ENCODE data around the gene ADAM30.

Gene ADAM30

DNA sequence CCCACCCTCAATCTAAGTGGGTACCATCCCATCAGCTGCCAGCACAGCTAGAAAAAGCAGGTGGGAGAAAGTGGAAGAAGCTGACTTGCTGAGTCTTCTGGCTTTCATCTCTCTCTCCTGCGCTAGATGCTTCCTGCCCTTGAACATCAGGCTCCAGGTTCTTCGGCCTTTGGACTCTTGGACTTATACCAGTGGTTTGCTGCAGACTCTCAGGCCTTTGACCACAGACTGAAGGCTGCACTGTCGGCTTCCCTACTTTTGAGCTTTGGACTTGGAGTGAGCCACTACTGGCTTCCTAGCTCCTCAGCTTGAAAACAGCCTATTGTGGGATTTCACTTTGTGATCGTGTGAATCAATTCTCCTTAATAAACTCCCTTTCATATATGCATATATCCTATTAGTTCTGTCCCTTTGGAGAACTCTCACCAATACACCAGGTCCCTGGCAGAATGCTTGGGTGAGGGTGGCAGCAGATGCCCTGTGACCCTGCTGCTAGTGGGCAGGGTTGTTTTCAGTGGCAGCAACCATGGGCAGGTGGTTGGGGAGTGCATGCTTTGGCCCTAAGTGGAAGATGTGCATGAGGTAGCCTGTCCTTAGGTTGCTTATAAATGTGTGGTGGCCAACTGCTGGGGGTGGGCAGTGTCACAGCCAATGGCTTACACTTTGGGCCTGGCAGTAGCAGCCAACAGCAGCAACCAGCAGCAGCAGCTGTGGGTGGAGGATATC lies 10.8 kb upstream of the ADAM30 start:
- no peak for DNase-seq

DNA sequence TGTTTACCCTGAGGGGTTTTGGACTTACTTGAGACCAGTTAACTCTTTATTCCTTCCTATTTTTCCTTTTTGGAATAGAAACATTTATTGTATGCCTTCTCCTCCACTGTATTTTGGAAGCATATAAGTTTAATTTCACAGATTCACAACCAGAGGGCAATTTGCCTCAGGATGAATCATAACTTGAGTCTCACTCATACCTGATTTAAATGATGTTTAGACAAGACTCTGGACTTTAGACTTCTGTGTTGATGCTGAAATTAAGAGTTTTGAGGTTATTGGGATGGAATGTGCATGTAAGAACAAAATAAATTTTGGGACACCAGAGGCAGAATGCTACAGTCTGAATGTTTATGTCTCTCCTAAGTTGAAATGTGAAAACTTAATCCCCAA lies 7.1 kb upstream of the ADAM30 start:
- no peak for DNase-seq

DNA sequence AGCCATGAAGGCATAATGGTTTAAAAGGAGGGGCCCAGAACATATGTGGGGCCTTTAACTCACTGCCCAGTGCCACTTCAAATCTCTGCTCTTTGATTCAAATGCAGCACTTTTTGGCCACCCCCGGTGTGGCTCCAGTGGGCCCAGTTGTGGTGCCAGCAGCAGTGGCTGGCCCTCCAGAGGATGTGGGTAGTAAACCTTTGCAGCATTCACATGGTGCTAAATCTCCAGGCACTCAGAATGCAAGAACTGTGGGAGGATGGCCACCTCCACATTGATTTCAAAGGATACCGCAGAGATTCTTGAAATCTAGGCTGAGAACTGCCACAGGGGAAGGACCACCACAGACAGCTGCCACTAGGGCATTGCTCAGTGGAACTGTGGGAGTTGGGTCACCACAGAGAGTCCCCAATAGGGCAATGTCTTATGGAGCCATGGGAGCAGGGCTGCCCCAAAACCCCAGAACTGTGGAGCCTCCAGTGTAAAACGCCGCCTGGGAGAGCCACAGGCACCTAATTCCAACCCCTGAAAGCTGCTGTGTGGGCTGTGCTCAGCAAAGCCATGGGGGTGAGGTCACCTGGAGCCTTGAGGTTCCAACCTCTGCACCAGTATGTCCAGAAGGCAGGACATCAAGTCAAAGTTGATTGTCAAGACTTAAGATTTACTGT lies 6.6 kb upstream of the ADAM30 start:
- no peak for DNase-seq

DNA sequence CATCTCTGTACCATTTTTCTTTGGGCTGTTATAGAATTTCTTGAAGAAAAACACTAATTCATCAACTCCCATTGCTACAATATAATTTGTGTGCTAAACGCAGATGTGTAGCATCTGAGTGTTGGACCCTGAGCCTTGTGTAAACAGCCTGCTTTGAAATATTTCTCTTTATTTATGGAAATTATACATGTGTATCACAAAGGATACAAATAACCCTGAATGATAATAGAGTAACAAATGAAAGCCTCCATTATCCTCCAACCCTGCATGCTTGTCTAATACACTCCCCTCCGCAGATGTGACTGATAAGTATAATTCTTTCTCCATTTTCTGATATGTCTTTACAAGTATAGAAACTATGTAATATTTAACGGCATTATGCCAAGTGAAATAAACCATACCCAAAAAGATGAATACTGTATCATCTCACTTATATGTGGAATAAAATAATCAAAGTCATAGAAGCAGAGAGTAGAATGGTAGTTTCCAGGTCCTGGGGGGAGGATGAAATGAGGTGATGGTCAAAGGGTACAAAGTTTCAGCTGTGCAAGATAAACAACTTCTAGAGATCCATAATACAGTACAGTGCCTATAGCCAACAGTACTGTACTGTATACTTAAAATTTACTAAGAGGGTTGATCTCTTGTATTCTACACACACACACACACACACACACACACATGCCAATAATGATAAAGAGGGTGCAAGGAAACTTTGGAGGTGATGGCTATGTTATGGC lies 2.8 kb upstream of the ADAM30 start:
- no peak for DNase-seq

- no peak for DNase-seq
Observed at GRCh38 chr1:119898530-119898929, 2.2 kb upstream of the ADAM30 start.

DNA sequence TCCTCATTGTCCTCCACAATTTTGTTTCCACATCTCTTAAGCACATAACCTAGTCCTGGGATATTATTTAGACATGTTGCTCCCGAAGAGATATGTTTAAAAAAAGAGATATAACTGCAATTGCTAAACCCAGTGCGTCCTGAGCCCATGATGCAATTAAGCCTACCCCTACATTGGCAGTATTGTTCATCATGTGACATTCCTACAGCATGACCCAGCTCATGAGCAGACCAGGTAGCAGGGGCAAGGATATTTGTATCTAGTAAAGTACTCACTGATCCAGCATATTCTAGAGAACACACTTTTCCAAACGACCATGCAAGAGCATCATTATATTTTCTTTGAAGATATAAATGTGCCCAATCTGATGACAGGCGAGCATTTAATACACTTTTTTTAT lies 1.2 kb downstream of the ADAM30 start:
- DNase-seq = no peak

GRCh38 chr1:119893827-119894700 lies 2.3 kb downstream of the ADAM30 start:
- no peak for DNase-seq

DNA sequence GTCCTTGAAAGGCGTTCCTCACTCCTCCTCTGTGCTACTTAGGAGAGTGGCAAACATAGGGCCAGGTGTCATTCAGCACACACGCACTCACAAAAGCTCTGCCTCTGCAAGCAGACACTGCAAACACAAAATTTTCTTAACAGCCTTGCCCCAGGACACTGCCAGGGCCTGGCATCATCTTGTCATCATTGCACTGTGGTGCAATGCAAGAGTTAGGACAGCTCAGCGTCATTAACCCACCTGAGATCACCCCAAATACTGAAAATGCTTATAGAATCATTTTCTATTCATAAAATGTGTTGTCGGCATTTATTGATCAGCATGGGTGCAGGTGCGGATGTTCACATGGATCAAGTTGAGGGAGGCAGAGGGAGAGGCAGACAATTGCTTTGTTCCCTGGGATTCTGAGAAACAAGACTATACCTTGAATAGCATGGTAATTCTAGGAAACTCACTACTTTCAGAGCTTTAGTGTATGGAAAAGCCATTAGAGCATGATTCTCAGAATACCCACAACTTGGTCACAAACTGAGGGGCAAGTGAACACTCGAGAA lies 3.0 kb downstream of the ADAM30 start:
- peak; percentile 0 for DNase-seq

DNA sequence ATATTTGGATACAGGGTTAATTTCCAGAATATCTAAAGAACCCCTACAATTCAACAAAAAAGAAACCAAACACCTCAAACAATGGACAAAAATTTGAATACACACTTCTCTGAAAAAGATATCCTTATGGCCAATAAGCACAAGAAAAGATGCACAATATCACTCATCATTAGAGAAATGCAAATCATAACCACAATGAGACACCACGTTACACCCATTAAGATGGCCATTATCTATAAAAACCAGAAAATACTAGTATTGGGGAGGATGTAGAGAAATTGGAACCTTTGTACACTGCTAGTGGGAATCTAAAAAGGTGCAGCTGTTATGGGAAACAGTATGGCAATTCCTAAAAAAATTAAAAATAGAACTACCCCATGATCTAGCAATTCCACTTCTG lies 4.9 kb downstream of the ADAM30 start:
- no peak for DNase-seq

GRCh38 chr1:119888476-119888875 lies 7.8 kb downstream of the ADAM30 start:
- DNase-seq = no peak

- no peak for DNase-seq
Observed at GRCh38 chr1:119887427-119887826, 8.9 kb downstream of the ADAM30 start.

- DNase-seq = peak; percentile 52
Observed at GRCh38 chr1:119885903-119886783, 10.2 kb downstream of the ADAM30 start.

- no peak for DNase-seq
Observed at GRCh38 chr1:119884711-119885110, 11.6 kb downstream of the ADAM30 start.

- no peak for DNase-seq
Observed at GRCh38 chr1:119883826-119884225, 12.5 kb downstream of the ADAM30 start.

GRCh38 chr1:119882132-119883049 lies 13.9 kb downstream of the ADAM30 start:
- DNase-seq = no peak

GRCh38 chr1:119879510-119880434 lies 16.5 kb downstream of the ADAM30 start:
- DNase-seq = no peak

GRCh38 chr1:119878171-119878570 lies 18.1 kb downstream of the ADAM30 start:
- peak; percentile 1 for DNase-seq

DNA sequence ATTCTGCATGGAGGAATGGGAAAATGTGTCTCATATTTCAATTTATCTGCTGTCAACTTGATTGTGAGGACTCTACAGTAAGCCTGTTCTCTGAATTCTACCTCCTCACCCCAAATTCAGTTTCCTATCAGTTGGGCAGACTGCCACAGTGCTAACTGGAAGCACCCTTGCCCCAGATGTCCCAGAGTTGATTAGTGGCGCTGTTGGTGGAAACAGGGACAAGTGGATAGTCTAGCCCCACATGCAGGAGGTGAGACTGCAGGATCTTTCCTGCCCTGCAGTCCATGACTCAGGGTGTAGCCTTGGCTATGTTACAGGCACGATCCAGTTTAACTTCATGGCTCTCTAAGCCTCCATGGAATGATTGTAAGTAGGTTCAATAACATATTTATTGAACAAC lies 22.1 kb downstream of the ADAM30 start:
- DNase-seq = no peak

Measured in DMS53 (cell line).